Stimulated activated CD4-positive, alpha-beta T cell treated with anti-CD3 and anti-CD28 coated beads, Interleukin-12 subunit alpha, Interleukin-12 subunit beta, amount 100 ng/mL, for 24 hours (primary cell): ENCODE results near the gene TEX54.
"Not testable (repeated sequence)": the region's sequence is repeated elsewhere in the genome, so short reads cannot be mapped to it uniquely, and the experiment has no call there.

ENCODE experiments used
- DNase-seq, 2 experiments: peaks; one replicate each; pipeline ENCODE4 v3.0.0-alpha.2; 2020; ENCODE audit warnings: low read depth in 2 of 2

The TEX54 gene

GRCh38 chr11:62855571-62856332 lies 23.1 kb upstream of the TEX54 start:
- DNase-seq, result peak; percentile 95 to 97

- DNase-seq, result no peak
Observed at GRCh38 chr11:62854825-62855570, 22.4 kb upstream of the TEX54 start.

- no peak for DNase-seq
Observed at GRCh38 chr11:62854013-62854824, 21.6 kb upstream of the TEX54 start.

- DNase-seq, result no peak
Observed at GRCh38 chr11:62853279-62853965, 20.8 kb upstream of the TEX54 start.

GRCh38 chr11:62852523-62853188 lies 20.0 kb upstream of the TEX54 start:
- no peak for DNase-seq

- DNase-seq, result no peak
Observed at GRCh38 chr11:62851807-62852522, 19.3 kb upstream of the TEX54 start.

- no peak for DNase-seq
Observed at GRCh38 chr11:62850911-62851806, 18.5 kb upstream of the TEX54 start.

- no peak for DNase-seq
Observed at GRCh38 chr11:62847767-62848314, 15.2 kb upstream of the TEX54 start.

- no peak for DNase-seq
Observed at GRCh38 chr11:62846177-62846576, 13.5 kb upstream of the TEX54 start.

GRCh38 chr11:62844154-62844553 lies 11.5 kb upstream of the TEX54 start:
- DNase-seq, result no peak

- DNase-seq, result no peak
Observed at GRCh38 chr11:62843466-62843865, 10.8 kb upstream of the TEX54 start.

GRCh38 chr11:62842891-62843290 lies 10.2 kb upstream of the TEX54 start:
- not testable (repeated sequence) for DNase-seq

- DNase-seq, result no peak
Observed at GRCh38 chr11:62842171-62842741, 9.6 kb upstream of the TEX54 start.

- DNase-seq, result peak; percentile 70 to 74
Observed at GRCh38 chr11:62841361-62842170, 8.9 kb upstream of the TEX54 start.

GRCh38 chr11:62840721-62841360 lies 8.2 kb upstream of the TEX54 start:
- peak; percentile 74 to 81 for DNase-seq

- DNase-seq, result peak; percentile 81 to 86
Observed at GRCh38 chr11:62839050-62839945, 6.7 kb upstream of the TEX54 start, which contains the start of gene WDR74. WDR74 (minus strand) TSS chr11:62839590; CDS start chr11:62839570, 20 bp downstream.
